ENCODE measurements around the gene CDK12.

DNA sequence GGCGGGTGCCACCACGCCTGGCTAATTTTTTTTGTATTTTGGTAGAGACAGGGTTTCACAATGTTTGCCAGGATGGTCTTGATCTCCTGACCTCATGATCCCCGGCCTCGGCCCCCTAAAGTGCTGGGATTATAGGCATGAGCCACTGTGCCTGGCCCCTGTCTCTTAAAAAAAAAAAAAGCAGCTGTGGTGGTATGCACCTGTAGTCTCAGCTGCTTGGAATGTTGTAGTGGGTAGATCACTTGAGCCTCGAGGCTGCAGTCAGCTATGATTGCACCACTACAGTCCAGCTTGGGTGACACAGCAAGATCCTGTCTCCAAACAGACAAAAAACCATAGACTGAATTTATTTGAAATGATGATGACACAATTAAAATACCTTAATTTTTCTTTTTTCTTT is 24.3 kb downstream of the CDK12 start:
- TF ChIP-seq, protein P1, sequence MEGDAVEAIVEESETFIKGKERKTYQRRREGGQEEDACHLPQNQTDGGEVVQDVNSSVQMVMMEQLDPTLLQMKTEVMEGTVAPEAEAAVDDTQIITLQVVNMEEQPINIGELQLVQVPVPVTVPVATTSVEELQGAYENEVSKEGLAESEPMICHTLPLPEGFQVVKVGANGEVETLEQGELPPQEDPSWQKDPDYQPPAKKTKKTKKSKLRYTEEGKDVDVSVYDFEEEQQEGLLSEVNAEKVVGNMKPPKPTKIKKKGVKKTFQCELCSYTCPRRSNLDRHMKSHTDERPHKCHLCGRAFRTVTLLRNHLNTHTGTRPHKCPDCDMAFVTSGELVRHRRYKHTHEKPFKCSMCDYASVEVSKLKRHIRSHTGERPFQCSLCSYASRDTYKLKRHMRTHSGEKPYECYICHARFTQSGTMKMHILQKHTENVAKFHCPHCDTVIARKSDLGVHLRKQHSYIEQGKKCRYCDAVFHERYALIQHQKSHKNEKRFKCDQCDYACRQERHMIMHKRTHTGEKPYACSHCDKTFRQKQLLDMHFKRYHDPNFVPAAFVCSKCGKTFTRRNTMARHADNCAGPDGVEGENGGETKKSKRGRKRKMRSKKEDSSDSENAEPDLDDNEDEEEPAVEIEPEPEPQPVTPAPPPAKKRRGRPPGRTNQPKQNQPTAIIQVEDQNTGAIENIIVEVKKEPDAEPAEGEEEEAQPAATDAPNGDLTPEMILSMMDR (IDR thresholded peaks at IDR 0.05): no peak
- no peak for TF ChIP-seq POLR2A (IDR thresholded peaks at IDR 0.05)
- TF ChIP-seq EP300 (IDR thresholded peaks at IDR 0.05): no peak
- no peak for TF ChIP-seq POLR2AphosphoS5 (IDR thresholded peaks at IDR 0.05)
